Pancreas (tissue), 10 donors: ENCODE results near the gene HSD17B12. TPM values are rescaled to one million over a fixed set of nuclear protein-coding genes. Genes with fewer than 3 reads are reported as not detected.

Experiments used
- ATAC-seq, 4 donors: fragments of 200-7000 bp; cut with Tn5 transposase; one replicate each; pipeline versions ENCODE4 v1.8.0 to v1.9.1; 2020; ENCODE audit warnings: mild to moderate bottlenecking in 4 of 4, moderate library complexity in 4 of 4
- DNase-seq, 6 donors: peaks; one replicate each; pipeline ENCODE4 v3.0.0-alpha.2; 2020
- FAIRE-seq: peaks from 2 replicates; lab custom pipeline; 2012; peaks lifted over from hg19 to GRCh38; lab: Jason Lieb, UNC
- H3K27ac ChIP-seq, 4 donors: fragments of 200-600 bp; sonication (generic); 1 replicate in 3 of 4; 2 replicates in 1 of 4; pipeline versions ENCODE4 v1.5.0 to v1.8.0; 2020
- H3K27me3 ChIP-seq, 4 donors: fragments of 200-600 bp; one replicate each; pipeline ENCODE4 v1.8.0; 2021
- H3K36me3 ChIP-seq, 3 donors: fragments of 200-600 bp; sonication (generic) in 1 of 3; one replicate each; pipeline versions ENCODE4 v1.5.0 to v1.8.0; 2020 to 2021
- H3K4me1 ChIP-seq, 3 donors: fragments of 200-600 bp; one replicate each; pipeline ENCODE4 v1.8.0; 2021
- H3K4me3 ChIP-seq, 4 donors: fragments of 200-600 bp; sonication (generic) in 2 of 4; one replicate each; pipeline versions ENCODE4 v1.5.0 to v1.8.0; 2020 to 2021
- H3K9me3 ChIP-seq, 4 donors: fragments of 200-600 bp; one replicate each; pipeline ENCODE4 v1.8.0; 2021
- WGBS, 2 donors: extraction: QIAGEN DNeasy Blood & Tissue Kit; methylation state at CpG; one replicate each; pipeline ENCODE4 v1.1.7; 2013; 5-methylcytosine and 5-hydroxymethylcytosine counted together
- intact Hi-C, 3 donors: fragments of 100-400 bp; cut with DNase I; formaldehyde crosslinking; loops; one replicate each; pipeline versions ENCODE4 v1.11.1 to v1.14.2; 2022
- polyA plus RNA-seq, 2 donors: library from polyadenylated mRNA; stranded (reverse); fragments of 200-250 nt; gene quantifications; one replicate each; pipeline ENCODE4 v1.2.3, GENCODE V29; 2013
- total RNA-seq, 6 donors: library from RNA; stranded (reverse); fragmentation: NEBNext Ultra II Directional in 4 of 6; extraction: Animal tissue kit (Norgen Biotek cat#: 25700) in 4 of 6; gene quantifications; one replicate each; pipeline versions ENCODE4 v1.2.1 to v1.2.4, GENCODE V29; 2021 to 2023
- TF ChIP-seq, protein P1 (sequence below), 4 donors: fragments of 200-600 bp; sonication (generic) in 3 of 4; IDR thresholded peaks; one replicate each; pipeline versions ENCODE4 v1.5.0 to v1.8.0; 2021; ENCODE audit warnings: antibody characterized with exemption in 4 of 4
- donor health status: healthy with polysubstance abuse.
- donor health status: DM: no; HTN: no; CAD: no; lungs with moderate emphysema.
- donor health status: DM: no; HTN: no; CAD: no.
- donor health status: control.
- donor health status: control.
- donor health status: Bipolar disorder and iron deficiency.
- donor health status: DM: yes; HTN: yes; CAD: no.
- donor health status: DM: no; HTN: no; CAD: no.
- donor health status: DM: no; HTN: no; CAD: no.
- donor health status: DM: yes; HTN: yes; CAD: no.

HSD17B12 gene
- total and polyA plus RNA-seq, 8 donors, result 21.0 to 51.9 (median 38.9) TPM

DNA sequence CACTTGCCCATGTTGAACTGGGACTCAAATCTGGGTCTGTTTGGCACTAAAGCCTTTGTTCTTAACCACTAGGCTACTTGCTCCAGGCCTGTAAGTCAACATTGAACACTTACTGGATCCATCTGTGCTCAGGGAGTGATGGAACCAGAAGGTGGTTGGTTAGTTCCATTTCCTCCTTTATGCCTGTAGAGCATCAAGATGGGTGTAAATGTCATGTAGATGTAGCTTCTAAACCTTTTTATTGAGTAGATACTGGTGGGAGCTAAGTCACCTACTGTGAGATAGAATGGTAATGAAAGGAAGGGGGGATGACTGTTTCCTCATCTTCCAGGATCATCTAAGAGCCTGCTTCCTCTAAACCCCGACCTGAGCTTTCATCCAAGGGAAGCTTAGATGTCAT, 161.5 kb downstream of the HSD17B12 start:
- H3K4me1 ChIP-seq, result no peaks in the 10 kb centered on the region
- no peak overlapping the region for H3K4me3 ChIP-seq
- ATAC-seq, result no peak
- WGBS, 2 donors, result 71 to 75% methylated on average over 1 of the region's 1 CpG
- no peak for DNase-seq
- no peak for FAIRE-seq
- intact Hi-C loops, result no loop called here
- no peak overlapping the region for H3K27ac ChIP-seq
- H3K9me3 ChIP-seq, result no peaks in the 10 kb centered on the region
- no peaks in the 10 kb centered on the region for H3K27me3 ChIP-seq
- TF ChIP-seq, protein P1, sequence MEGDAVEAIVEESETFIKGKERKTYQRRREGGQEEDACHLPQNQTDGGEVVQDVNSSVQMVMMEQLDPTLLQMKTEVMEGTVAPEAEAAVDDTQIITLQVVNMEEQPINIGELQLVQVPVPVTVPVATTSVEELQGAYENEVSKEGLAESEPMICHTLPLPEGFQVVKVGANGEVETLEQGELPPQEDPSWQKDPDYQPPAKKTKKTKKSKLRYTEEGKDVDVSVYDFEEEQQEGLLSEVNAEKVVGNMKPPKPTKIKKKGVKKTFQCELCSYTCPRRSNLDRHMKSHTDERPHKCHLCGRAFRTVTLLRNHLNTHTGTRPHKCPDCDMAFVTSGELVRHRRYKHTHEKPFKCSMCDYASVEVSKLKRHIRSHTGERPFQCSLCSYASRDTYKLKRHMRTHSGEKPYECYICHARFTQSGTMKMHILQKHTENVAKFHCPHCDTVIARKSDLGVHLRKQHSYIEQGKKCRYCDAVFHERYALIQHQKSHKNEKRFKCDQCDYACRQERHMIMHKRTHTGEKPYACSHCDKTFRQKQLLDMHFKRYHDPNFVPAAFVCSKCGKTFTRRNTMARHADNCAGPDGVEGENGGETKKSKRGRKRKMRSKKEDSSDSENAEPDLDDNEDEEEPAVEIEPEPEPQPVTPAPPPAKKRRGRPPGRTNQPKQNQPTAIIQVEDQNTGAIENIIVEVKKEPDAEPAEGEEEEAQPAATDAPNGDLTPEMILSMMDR (IDR thresholded peaks at IDR 0.05), result no peak
- H3K36me3 ChIP-seq, result no peaks in the 10 kb centered on the region

DNA sequence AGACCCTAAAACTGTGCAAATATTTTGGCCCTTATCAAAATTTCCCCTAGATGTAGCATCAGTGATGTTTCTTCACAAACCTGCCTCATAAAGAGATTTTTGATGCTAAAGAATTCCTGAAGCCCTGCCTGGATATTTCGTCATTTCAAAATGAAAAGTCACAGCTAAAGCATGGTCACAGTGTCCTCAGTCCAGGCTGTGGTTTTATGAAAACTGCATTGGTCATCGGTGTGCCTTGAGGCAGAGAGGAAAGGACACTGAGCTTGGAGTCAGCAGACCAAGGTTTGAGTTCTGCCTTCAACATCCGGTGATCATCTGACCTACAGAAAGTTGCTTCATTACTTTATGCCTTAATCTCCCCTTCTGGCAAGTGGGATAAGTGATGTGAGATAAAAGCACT, 165.3 kb downstream of the HSD17B12 start:
- no peaks in the 10 kb centered on the region for H3K36me3 ChIP-seq
- 97 to 99% methylated on average over 3 of the region's 3 CpGs for WGBS, 2 donors
- H3K27ac ChIP-seq, result no peak overlapping the region
- H3K4me3 ChIP-seq, result no peak overlapping the region
- ATAC-seq (no peak), FAIRE-seq (no peak), DNase-seq (no peak)
- intact Hi-C loops, result no loop called here
- TF ChIP-seq, protein P1 (IDR thresholded peaks at IDR 0.05), result no peak
- H3K27me3 ChIP-seq, result no peaks in the 10 kb centered on the region
- no peaks in the 10 kb centered on the region for H3K9me3 ChIP-seq
- H3K4me1 ChIP-seq, result no peaks in the 10 kb centered on the region

DNA sequence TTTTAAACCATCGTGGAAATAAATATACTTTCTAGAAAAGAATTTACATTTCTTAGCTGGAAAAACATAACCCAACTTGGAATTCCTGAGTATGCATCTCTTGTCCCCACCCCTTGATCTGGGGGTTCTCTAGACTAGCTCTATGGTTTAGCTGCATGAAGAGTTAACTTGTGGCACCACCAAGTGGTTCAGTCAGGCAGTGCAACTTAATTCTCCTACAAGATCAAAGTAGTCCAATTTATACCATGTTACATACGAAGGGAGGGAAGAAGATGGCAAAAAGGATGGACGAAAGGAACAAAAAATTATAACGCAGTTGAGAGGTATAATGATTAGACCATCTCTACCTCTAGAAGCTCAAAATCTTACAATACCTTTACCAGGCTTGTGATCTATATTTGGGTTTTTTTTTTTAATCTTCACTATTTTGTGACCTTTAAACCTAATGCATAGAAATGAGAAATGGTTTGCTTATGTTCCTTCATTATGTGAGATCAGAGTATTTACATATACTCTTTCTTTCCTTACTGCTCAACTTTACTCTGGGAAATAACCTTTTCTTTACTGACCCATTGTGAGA, 171.6 kb downstream of the HSD17B12 start:
- 37 to 45% methylated on average over 4 of the region's 4 CpGs for WGBS, 2 donors

DNA sequence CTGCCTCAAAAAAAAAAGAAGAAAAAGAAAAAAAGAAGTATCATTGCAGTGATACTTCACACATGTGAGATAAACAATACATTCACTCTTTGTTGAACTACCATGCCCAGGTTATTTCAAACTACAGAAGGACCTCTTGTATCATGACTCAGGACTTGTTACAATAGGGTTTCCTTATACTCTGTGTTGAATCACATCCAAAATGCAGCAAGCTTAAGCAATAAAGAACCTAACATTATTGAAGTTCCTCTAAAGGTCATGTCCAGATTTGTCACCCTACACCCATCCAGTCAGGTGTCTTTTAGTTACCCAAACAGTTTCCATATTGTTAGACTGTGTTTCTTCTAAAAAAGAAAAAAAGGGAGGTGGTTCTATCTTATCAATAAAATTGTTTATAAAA, 173.2 kb downstream of the HSD17B12 start:
- Histone ChIP-seq H3K4me3 (no peak overlapping the region), H3K36me3 (peaks cover 0 to 6% (median 0%) of the 10 kb centered on the region in 3 donors), H3K27ac (no peak overlapping the region), H3K9me3 (no peaks in the 10 kb centered on the region), H3K4me1 (no peaks in the 10 kb centered on the region), H3K27me3 (no peaks in the 10 kb centered on the region)
- intact Hi-C loops, result no loop called here
- FAIRE-seq (no peak), ATAC-seq (no peak), DNase-seq (no peak)
- TF ChIP-seq, protein P1 (IDR thresholded peaks at IDR 0.05), result no peak

More for the DNA sequence above, 171.6 kb downstream of the HSD17B12 start:
- intact Hi-C loops, result no loop called here
- ATAC-seq, result peak in 3 of 4 donors; percentile 76 to 85 (median 83)
- peaks cover 0 to 6% (median 0%) of the 10 kb centered on the region in 3 donors for H3K36me3 ChIP-seq
- H3K27ac ChIP-seq, result no peak overlapping the region
- no peak for FAIRE-seq
- no peaks in the 10 kb centered on the region for H3K9me3 ChIP-seq
- DNase-seq, result peak in 1 of 6 donors; percentile 45
- H3K4me3 ChIP-seq, result no peak overlapping the region
- H3K4me1 ChIP-seq, result no peaks in the 10 kb centered on the region
- no peaks in the 10 kb centered on the region for H3K27me3 ChIP-seq
- TF ChIP-seq, protein P1 (IDR thresholded peaks at IDR 0.05), result peak in 3 of 4 donors; percentile 48 to 60 (median 57)

DNA sequence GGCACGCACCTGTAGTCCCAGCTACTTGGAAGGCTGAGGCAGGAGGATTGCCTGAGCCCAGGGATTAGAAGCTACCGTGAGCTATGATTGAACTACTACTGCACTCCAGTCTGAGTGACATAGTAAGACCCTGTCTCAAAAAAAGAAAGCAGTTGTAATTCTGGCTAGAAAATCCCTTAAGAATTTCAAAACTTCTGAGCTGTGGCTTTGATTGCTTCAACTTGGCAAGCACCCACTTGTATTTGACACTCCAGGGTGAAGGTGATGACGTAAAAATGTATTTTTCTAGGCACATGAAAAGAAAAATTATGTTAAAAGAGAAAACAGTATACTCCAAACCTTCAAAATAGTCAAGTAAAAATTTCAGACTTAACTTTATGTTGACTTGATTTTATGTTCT, 176.5 kb downstream of the HSD17B12 start:
- peaks cover 0 to 6% (median 0%) of the 10 kb centered on the region in 3 donors for H3K36me3 ChIP-seq
- no peak for ATAC-seq
- no peak overlapping the region for H3K27ac ChIP-seq
- no peaks in the 10 kb centered on the region for H3K9me3 ChIP-seq
- intact Hi-C loops, result no loop called here
- DNase-seq, result no peak
- 94 to 98% methylated on average over 3 of the region's 3 CpGs for WGBS, 2 donors
- no peaks in the 10 kb centered on the region for H3K27me3 ChIP-seq
- no peaks in the 10 kb centered on the region for H3K4me1 ChIP-seq
- H3K4me3 ChIP-seq, result no peak overlapping the region
- TF ChIP-seq, protein P1 (IDR thresholded peaks at IDR 0.05), result no peak
- no peak for FAIRE-seq
